Esophagus muscularis mucosa (tissue), 3 donors: Measurements from ENCODE around the gene GHR.

Experiments
- POLR2A ChIP-seq: fragments of 450-650 bp; IDR thresholded peaks from one replicate; pipeline ENCODE4 v1.6.1; 2017; ENCODE audit warnings: antibody characterized with exemption, moderate library complexity, mild to moderate bottlenecking, low read depth
- POLR2AphosphoS5 ChIP-seq, 2 donors: sonication (generic); formaldehyde crosslinking; IDR thresholded peaks; one replicate each; pipeline ENCODE4 v1.6.1; 2017; ENCODE audit warnings: antibody characterized with exemption in 2 of 2
- TF ChIP-seq, protein P1 (sequence below), 3 experiments: fragments of 200-600 bp in 2 of 3; fragments of 450-650 bp in 1 of 3; sonication (generic) in 2 of 3; IDR thresholded peaks; one replicate each; pipeline ENCODE4 v1.5.1; 2017 to 2019; ENCODE audit warnings: antibody characterized with exemption in 3 of 3, mild to moderate bottlenecking in 2 of 3, moderate library complexity in 1 of 3

DNA sequence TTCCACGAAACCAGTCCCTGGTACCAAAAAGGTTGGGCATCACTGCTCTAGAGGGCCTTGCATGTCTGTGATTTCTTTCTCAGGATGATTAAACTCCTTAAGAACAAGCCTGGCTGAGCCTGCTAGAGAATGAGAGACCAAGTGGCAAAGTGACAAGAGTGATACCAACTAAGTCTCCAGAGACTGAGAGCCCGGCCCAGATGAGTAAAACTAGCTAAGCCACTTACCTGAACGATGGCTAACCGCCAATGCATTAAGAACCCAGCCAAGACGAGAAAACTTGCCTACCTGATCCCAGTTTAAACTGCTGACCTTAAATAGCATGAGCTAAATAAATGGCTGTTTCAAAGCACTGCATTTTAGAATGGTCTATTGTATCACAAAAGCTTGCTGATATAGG lies 327.8 kb downstream of the GHR start:
- TF ChIP-seq, protein P1, sequence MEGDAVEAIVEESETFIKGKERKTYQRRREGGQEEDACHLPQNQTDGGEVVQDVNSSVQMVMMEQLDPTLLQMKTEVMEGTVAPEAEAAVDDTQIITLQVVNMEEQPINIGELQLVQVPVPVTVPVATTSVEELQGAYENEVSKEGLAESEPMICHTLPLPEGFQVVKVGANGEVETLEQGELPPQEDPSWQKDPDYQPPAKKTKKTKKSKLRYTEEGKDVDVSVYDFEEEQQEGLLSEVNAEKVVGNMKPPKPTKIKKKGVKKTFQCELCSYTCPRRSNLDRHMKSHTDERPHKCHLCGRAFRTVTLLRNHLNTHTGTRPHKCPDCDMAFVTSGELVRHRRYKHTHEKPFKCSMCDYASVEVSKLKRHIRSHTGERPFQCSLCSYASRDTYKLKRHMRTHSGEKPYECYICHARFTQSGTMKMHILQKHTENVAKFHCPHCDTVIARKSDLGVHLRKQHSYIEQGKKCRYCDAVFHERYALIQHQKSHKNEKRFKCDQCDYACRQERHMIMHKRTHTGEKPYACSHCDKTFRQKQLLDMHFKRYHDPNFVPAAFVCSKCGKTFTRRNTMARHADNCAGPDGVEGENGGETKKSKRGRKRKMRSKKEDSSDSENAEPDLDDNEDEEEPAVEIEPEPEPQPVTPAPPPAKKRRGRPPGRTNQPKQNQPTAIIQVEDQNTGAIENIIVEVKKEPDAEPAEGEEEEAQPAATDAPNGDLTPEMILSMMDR (IDR thresholded peaks at IDR 0.05), result no peak
- no peak for TF ChIP-seq POLR2AphosphoS5 (IDR thresholded peaks at IDR 0.05)
- TF ChIP-seq POLR2A, result no peak
